Endothelial cell (in vitro differentiated cells): Measurements from ENCODE around the gene RFX7. TPM values are rescaled to one million over a fixed set of nuclear protein-coding genes. Genes with fewer than 3 reads are reported as not detected.

Source experiments
- DNase-seq: peaks from one replicate; pipeline ENCODE4 v3.0.0; 2021; ENCODE audit warnings: low spot score
- H3K27ac Mint-ChIP-seq: one replicate; pipeline ENCODE4 v1.8.0; 2021; ENCODE audit warnings: mixed read lengths, inconsistent platforms; ENCODE audit not compliant: unreplicated experiment
- H3K27me3 Mint-ChIP-seq: one replicate; pipeline ENCODE4 v1.8.0; 2021; ENCODE audit warnings: mild to moderate bottlenecking, moderate library complexity, mixed read lengths, inconsistent platforms; ENCODE audit not compliant: unreplicated experiment
- H3K36me3 Mint-ChIP-seq: one replicate; pipeline ENCODE4 v1.8.0; 2021; ENCODE audit warnings: mild to moderate bottlenecking, low read depth, mixed read lengths, inconsistent platforms; ENCODE audit not compliant: unreplicated experiment
- H3K4me1 Mint-ChIP-seq: one replicate; pipeline ENCODE4 v1.8.0; 2021; ENCODE audit warnings: mild to moderate bottlenecking, mixed read lengths, inconsistent platforms; ENCODE audit not compliant: unreplicated experiment
- H3K4me3 Mint-ChIP-seq: one replicate; pipeline ENCODE4 v1.8.0; 2021; ENCODE audit warnings: mild to moderate bottlenecking, mixed read lengths, inconsistent platforms; ENCODE audit not compliant: unreplicated experiment
- H3K9me3 Mint-ChIP-seq: one replicate; pipeline ENCODE4 v1.8.0; 2021; ENCODE audit warnings: mixed read lengths, inconsistent platforms; ENCODE audit not compliant: unreplicated experiment
- total RNA-seq: library from RNA; stranded (reverse); fragmentation: NEBNext Ultra II Directional; extraction: Animal tissue kit (Norgen Biotek cat#: 25700); gene quantifications from one replicate; pipeline ENCODE4 v1.2.1, GENCODE V29; 2021; ENCODE audit not compliant: unreplicated experiment
- TF ChIP-seq, protein P1 (sequence below): fragments of 200-600 bp; sonication (generic); IDR thresholded peaks from one replicate; pipeline ENCODE4 v1.5.0; 2021; ENCODE audit warnings: antibody characterized with exemption; ENCODE audit not compliant: unreplicated experiment

RFX7 gene
- total RNA-seq, 1 donor from 2014 or later: 37.7 TPM

DNA sequence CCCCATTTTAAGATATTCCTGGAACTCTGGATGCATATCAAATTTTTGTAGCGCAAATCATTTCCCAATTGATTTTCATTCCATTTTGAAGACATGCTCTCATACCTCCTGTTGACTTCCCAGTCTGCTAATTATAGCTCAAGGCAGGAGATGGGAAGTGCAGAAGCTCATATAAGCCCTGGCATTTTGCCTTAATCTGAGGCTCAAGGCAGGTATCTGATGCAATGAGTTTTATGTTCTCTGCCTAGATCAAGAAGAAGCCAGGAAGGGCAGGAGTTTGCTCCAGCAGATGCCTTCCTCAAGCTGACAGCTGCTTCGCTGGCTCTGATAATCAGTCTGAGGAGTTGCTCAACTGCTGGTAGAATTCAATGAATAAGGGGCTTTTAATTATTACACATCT, 184.7 kb downstream of the RFX7 start:
- H3K9me3 Mint-ChIP-seq: no peaks in the 10 kb centered on the region

DNA sequence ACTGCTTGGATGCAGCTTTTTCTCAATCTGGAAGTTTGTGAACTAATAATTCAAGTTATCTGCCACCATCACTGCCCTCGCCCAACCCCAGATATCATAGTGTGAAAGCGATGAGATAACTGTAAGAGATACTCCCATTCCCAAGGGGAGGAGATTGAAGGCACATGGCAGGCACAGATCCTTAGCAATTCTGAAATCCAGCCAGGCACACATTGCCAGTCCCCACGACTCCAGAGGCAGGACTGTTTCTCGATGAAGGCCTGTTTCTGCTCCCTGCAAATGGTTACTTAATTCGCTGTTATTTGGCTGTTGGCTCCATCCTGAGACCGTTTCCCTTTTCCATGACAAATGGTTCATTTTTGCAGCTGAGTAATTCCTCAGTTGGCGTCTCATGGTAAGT, 187.1 kb downstream of the RFX7 start:
- TF ChIP-seq, protein P1, sequence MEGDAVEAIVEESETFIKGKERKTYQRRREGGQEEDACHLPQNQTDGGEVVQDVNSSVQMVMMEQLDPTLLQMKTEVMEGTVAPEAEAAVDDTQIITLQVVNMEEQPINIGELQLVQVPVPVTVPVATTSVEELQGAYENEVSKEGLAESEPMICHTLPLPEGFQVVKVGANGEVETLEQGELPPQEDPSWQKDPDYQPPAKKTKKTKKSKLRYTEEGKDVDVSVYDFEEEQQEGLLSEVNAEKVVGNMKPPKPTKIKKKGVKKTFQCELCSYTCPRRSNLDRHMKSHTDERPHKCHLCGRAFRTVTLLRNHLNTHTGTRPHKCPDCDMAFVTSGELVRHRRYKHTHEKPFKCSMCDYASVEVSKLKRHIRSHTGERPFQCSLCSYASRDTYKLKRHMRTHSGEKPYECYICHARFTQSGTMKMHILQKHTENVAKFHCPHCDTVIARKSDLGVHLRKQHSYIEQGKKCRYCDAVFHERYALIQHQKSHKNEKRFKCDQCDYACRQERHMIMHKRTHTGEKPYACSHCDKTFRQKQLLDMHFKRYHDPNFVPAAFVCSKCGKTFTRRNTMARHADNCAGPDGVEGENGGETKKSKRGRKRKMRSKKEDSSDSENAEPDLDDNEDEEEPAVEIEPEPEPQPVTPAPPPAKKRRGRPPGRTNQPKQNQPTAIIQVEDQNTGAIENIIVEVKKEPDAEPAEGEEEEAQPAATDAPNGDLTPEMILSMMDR: no peak
- Mint-ChIP-seq H3K27ac (no peak overlapping the region), H3K36me3 (no peaks in the 10 kb centered on the region), H3K4me3 (no peak overlapping the region), H3K9me3 (no peaks in the 10 kb centered on the region), H3K4me1 (no peaks in the 10 kb centered on the region), H3K27me3 (peaks cover 1% of the 10 kb centered on the region)
- DNase-seq: no peak

More for the DNA sequence above, 184.7 kb downstream of the RFX7 start:
- H3K27me3 Mint-ChIP-seq: peaks cover 1% of the 10 kb centered on the region
- no peak overlapping the region for H3K4me3 Mint-ChIP-seq
- DNase-seq: no peak
- H3K27ac Mint-ChIP-seq: no peak overlapping the region
- H3K4me1 Mint-ChIP-seq: no peaks in the 10 kb centered on the region
- TF ChIP-seq, protein P1: no peak
- H3K36me3 Mint-ChIP-seq: no peaks in the 10 kb centered on the region

GRCh38 chr15:56053046-56053400, 190.7 kb downstream of the RFX7 start:
- H3K27me3 Mint-ChIP-seq: no peaks in the 10 kb centered on the region
- H3K4me1 Mint-ChIP-seq: no peaks in the 10 kb centered on the region
- TF ChIP-seq, protein P1: no peak
- H3K9me3 Mint-ChIP-seq: no peaks in the 10 kb centered on the region
- no peak overlapping the region for H3K27ac Mint-ChIP-seq
- no peaks in the 10 kb centered on the region for H3K36me3 Mint-ChIP-seq
- H3K4me3 Mint-ChIP-seq: no peak overlapping the region
- DNase-seq: no peak

- H3K27me3 Mint-ChIP-seq: peaks cover 1% of the 10 kb centered on the region
- no peaks in the 10 kb centered on the region for H3K4me1 Mint-ChIP-seq
- no peaks in the 10 kb centered on the region for H3K9me3 Mint-ChIP-seq
- no peak overlapping the region for H3K4me3 Mint-ChIP-seq
- TF ChIP-seq, protein P1: peak; percentile 90
- H3K27ac Mint-ChIP-seq: no peak overlapping the region
- DNase-seq: no peak
- H3K36me3 Mint-ChIP-seq: no peaks in the 10 kb centered on the region
Measured at GRCh38 chr15:56052395-56053045, 191.2 kb downstream of the RFX7 start.

DNA sequence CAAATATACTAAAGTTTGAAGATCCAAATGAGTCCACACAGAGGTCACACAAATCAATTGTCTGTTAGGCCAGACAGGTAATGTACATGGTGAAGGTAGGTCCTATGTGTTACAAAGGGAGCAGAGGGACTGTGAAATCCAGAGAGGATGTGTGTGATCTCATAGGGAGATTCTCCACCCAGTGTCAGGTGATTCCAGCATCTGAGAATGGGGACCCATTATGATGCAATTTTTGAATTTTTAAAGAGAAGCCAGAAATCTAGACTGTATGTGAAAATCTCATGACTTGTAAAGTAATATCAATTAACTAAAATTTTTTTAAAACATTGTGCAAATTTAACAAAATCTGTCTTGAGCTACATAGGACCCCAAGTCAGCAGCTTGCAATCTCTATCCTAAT, 192.0 kb downstream of the RFX7 start:
- Mint-ChIP-seq H3K9me3 (no peaks in the 10 kb centered on the region), H3K27me3 (peaks cover 2% of the 10 kb centered on the region), H3K36me3 (no peaks in the 10 kb centered on the region), H3K4me3 (no peak overlapping the region), H3K4me1 (no peaks in the 10 kb centered on the region), H3K27ac (no peak overlapping the region)
- DNase-seq: no peak
- TF ChIP-seq, protein P1: no peak
